ENCODE data around the gene ERVFRD-1.
"Not testable (repeated sequence)": the region's sequence is repeated elsewhere in the genome, so short reads cannot be mapped to it uniquely, and the experiment has no call there.

Gene ERVFRD-1

GRCh38 chr6:11093376-11093625 lies 18.2 kb downstream of the ERVFRD-1 start:
- peak overlapping the region; percentile 67 for H3K4me3 ChIP-seq (ENCODE audit: low read depth, low read length)
- DNase-seq (ENCODE audit: low read depth) = no peak
- in situ Hi-C loops (cut with HindIII; ENCODE audit: low sequenced_read_pairs) = no loop called here
- no peak for TF ChIP-seq CTCF (IDR thresholded peaks at IDR 0.05; ENCODE audit: low read depth, low read length, missing control alignments)

- no peak for TF ChIP-seq CTCF (IDR thresholded peaks at IDR 0.05; ENCODE audit: low read depth, low read length, missing control alignments)
- in situ Hi-C loops (cut with HindIII; ENCODE audit: low sequenced_read_pairs) = no loop called here
- DNase-seq (ENCODE audit: low read depth) = no peak
- H3K4me3 ChIP-seq (ENCODE audit: low read depth, low read length) = peak overlapping the region; percentile 67
Measured at GRCh38 chr6:11092668-11093375, 18.7 kb downstream of the ERVFRD-1 start.

GRCh38 chr6:11091141-11091540 lies 20.4 kb downstream of the ERVFRD-1 start:
- in situ Hi-C loops (cut with HindIII; ENCODE audit: low sequenced_read_pairs); H3K4me3 ChIP-seq (ENCODE audit: low read depth, low read length); DNase-seq (ENCODE audit: low read depth): not testable (repeated sequence)

GRCh38 chr6:11089695-11090094 lies 21.8 kb downstream of the ERVFRD-1 start:
- no peak for DNase-seq (ENCODE audit: low read depth)
- no peak overlapping the region for H3K4me3 ChIP-seq (ENCODE audit: low read depth, low read length)
- no peak for TF ChIP-seq CTCF (IDR thresholded peaks at IDR 0.05; ENCODE audit: low read depth, low read length, missing control alignments)
- in situ Hi-C loops (cut with HindIII; ENCODE audit: low sequenced_read_pairs) = no loop called here

- in situ Hi-C loops (cut with HindIII; ENCODE audit: low sequenced_read_pairs); DNase-seq (ENCODE audit: low read depth); H3K4me3 ChIP-seq (ENCODE audit: low read depth, low read length): not testable (repeated sequence)
Measured at GRCh38 chr6:11087141-11087812, 24.2 kb downstream of the ERVFRD-1 start.

GRCh38 chr6:11085758-11086435 lies 25.6 kb downstream of the ERVFRD-1 start:
- TF ChIP-seq CTCF (IDR thresholded peaks at IDR 0.05; ENCODE audit: low read depth, low read length, missing control alignments) = no peak

GRCh38 chr6:11083956-11084355 lies 27.6 kb downstream of the ERVFRD-1 start:
- H3K4me3 ChIP-seq (ENCODE audit: low read depth, low read length) = no peak overlapping the region
- DNase-seq (ENCODE audit: low read depth) = no peak
- in situ Hi-C loops (cut with HindIII; ENCODE audit: low sequenced_read_pairs) = no loop called here
- no peak for TF ChIP-seq CTCF (IDR thresholded peaks at IDR 0.05; ENCODE audit: low read depth, low read length, missing control alignments)

More at GRCh38 chr6:11085758-11086435, 25.6 kb downstream of the ERVFRD-1 start:
- peak; percentile 55 for DNase-seq (ENCODE audit: low read depth)
- in situ Hi-C loops (cut with HindIII; ENCODE audit: low sequenced_read_pairs) = no loop called here
- no peak overlapping the region for H3K4me3 ChIP-seq (ENCODE audit: low read depth, low read length)

Measured in astrocyte of the cerebellum (primary cell).